HG03558 (cell line): ENCODE data around the gene ALOX5AP.
A peak's percentile ranks its signal among the peaks of the same experiment; 100 is the strongest.

Experiments
- ATAC-seq: cut with Tn5 transposase; IDR thresholded peaks from one replicate; pipeline ENCODE4 v1.9.1; 2021; ENCODE audit warnings: moderate number of reproducible peaks; ENCODE audit not compliant: unreplicated experiment; ENCODE audit errors: extremely low read depth

Gene ALOX5AP

DNA sequence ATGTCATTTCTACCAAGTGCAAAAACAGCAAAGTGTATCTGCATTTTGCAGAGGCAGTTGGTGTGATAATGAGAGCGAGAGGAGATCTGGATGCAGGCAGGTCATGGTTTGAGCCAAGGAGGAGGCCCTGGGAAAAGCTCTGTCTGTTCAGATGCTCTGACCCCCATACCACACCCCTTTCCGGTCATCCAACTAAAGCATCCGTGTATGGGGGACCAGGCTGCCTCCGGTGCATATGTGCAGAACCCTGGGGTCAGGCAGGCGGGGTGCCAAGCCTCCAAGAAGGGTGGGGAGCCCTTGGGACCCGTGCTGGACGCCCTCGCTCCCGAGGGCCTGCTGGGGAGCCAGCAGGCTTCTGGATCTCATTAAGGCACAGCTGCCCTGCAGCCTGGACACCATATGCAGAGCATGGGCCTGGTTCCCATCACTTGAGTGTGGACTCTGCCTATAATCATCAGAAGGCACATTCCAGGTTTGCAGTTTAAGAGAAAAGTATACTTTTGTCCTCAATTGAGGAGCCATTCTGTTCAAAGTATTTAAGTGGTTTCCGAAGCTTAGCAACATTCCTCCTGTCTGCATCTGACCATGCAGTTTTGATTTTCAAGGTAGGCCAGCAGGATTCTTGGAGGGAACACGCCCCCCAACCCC lies 56.1 kb downstream of the ALOX5AP start:
- no peak for ATAC-seq

DNA sequence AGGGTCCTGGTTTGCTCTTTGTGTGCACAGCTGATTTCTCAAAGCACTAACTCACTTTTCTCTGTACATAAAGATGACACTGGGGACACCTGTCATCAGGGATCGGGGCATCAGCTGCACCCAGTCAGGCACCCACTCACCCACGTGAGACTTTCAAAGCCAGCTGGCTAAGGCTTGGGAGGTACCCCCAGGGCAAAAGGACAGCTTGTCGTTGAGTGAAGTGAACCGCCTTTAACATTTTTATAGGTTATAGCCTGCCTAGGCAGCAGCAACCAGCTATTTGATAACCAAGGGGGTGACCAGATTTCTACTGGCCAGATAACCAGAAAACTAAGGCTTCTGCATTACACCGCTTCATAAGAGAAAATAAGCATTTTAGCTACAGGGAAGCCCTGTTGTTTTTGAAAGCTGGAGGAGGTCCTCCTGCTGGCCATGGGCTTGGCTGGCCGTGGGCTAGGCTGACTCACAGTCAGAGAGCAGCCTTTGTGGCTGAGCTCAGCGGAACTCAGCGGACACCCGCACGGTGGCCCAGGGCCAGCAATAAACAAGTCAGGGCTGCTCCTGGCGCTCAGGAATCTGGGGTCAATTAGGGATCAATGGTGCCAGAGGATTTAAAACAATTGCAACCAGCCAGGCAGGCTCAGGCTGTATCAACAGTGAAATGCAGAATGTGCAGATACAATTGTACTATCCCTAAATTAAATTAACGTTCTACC lies 57.1 kb downstream of the ALOX5AP start:
- ATAC-seq, result no peak

DNA sequence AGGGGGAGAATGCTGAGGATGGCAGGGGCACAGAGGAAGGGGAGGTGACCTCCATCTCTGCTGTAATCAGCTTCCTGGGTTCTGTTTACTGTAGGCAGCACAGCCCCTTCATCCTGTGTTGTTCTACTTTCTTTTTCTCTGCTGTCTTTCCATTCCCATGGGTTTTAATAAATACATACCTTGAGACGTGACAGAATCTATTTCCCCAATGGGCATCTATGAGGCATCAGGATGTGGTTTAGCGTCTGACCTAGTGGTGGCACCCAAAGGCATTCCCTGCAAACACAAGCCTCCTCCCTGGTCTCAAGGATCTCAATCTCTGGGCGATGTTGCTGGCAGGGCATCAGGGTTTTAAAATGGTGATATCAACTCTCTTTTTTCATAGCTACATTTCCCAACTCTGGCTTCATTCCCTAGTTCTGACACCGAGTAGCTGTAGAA lies 60.8 kb downstream of the ALOX5AP start:
- ATAC-seq, result no peak

DNA sequence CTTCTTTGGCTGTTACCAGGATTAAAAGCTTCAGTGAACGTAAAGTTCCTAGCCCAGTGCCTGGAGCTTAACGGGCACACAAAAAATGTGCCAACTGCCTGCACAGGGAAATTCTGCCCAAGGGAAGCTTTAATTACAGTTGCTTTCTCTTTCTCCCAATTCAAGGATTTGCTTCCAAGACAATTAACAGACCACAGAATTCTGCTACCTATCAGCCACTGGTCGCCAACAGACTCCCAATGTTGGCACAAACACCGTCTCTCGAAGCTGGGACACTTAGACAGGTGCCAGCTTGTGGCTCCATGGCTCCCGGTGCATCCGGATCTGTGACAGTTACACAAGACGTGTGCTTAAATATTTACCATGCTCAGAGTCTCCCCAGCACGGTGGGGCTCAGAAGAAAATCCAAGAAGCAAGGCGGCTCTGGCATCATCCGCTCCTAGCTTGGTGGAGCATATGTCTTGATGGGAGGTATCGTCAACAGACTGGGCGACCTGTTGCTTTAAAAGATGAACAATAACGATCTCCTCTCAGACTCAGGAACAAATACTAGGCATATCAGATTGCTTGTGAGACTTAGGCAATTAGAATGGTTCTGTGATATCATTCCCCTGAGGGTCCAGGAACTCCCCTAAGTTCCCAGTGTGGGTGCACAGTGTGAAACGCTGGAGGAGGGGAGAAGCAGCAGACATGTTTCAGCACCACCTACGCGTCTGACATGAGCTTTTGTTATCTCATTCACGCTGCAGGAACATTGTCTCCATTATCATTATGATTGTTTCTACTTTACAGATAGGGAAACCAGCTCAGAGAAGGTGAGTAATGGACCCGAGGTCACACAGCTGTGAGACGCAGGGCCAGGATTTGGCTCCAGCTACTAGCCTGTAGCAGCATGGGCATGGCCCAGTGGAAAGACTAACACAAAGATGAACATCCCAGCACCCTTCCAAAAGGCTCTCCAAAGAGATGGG lies 61.6 kb downstream of the ALOX5AP start:
- ATAC-seq, result no peak

DNA sequence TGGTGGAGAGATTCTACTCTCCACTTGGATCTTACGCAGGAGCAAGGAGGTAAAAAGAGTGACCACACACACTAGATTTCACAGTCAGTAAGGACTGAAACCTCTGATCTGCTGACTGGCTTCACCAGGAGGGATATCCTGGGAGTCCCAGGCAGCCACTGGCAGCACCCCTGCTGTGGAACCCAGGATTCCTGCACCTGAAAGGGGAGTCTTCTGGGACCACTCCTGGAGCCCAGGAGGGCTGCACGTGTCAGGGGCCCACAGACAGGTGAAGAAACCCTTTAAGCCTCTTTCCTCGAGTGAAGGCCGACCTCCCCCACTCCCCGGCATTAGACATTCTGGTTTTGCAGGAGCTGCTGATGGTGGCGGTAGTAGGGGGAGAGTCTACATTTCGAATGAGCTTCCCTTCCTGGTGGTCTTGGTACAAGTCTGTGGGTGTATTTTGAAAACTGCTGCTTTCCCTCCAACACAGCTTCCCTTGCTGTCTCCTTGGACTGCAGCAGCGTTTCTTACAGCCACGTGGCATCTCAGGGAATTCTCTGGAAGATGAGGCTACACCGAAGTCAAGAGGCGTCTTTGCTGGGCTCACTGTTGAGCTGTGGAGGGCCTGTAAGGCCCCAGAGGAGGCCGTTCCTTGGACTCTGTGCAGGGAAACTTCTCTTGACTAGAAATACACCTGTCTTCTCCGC lies 62.6 kb downstream of the ALOX5AP start:
- ATAC-seq, result no peak

DNA sequence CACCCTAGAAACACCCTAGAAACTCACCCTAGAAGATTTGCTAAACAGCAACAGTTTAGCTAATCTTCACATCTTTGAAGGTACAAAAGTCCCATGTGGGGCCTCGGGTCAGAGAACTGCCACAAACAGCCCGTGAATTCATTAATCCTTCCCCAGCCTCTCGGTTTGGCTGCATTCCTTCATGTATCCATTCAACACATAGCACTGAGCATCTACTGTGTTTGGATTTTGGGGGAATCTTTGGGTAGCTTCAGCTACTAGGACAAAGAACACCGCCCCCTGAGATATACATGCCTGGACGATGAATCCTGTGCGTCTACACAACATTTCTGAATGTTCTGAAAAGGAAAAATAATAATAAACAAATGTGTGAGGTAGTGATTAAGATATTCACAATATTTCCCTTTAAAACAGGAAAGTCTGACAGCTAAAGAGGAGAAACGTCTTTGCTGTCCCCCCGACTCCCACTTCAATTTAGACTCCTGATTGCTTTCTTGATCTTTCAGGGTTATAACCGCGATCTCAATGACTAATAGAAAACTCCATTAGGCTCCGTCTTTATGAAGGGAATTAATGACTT lies 63.5 kb downstream of the ALOX5AP start:
- no peak for ATAC-seq

DNA sequence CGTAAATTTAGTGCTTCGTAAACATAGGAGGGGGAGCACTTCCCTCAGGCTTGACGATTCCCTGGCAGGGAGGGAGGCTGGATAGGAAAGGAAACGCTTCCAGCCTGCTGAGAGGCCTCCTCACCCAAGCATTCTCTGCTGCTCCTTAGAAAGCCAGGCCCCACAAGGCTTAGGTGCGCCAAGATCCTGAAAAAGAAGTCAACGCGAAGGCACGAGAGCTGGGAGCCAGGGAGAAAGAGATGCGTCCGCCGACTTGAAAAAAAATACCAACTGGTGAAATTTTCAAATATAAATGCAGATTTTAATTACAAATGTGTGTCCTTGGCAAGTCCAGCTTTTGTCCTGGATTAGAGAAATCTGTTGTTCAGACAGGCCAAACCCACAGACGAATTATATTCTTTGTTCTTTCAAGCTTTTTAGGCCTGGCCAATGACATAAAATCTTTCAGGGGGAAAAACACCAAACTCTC lies 64.0 kb downstream of the ALOX5AP start:
- no peak for ATAC-seq

DNA sequence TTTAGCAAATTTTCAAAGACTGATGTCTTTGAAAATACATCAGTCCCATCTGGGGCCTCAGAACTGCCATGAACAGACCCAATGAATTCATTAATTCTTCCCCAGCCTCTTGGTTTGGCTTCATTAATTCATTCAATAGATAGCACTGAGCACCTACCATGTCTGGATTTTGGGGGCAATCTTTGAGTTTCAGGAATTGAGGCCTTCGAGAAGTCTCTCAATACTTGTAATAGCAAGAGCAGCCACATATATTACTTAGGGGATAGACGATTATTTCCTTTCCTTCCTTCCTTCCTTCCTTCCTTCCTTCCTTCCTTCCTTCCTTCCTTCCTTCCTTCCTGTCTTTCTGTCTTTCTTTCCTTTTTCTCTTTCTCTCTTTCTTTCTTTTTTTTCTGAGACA lies 64.8 kb downstream of the ALOX5AP start:
- ATAC-seq, result no peak

DNA sequence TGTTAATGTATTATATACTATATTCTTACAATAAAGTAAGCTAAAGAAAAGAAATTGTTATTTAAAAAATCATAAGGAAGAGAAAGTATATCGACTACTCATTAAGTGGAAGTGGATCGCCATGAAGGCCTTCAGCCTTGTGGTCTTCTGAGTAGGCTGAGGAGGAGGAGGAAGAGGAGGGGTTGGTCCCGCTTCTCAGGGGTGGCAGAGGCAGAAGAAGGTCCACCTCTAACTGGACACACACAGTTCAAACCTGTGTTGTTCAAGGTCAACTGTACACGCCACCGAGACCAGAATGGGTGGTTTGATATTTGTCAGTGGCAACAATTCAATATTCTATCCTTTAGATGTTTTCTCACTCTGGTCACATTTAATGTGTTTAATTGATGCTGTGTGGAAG lies 67.2 kb downstream of the ALOX5AP start:
- no peak for ATAC-seq

DNA sequence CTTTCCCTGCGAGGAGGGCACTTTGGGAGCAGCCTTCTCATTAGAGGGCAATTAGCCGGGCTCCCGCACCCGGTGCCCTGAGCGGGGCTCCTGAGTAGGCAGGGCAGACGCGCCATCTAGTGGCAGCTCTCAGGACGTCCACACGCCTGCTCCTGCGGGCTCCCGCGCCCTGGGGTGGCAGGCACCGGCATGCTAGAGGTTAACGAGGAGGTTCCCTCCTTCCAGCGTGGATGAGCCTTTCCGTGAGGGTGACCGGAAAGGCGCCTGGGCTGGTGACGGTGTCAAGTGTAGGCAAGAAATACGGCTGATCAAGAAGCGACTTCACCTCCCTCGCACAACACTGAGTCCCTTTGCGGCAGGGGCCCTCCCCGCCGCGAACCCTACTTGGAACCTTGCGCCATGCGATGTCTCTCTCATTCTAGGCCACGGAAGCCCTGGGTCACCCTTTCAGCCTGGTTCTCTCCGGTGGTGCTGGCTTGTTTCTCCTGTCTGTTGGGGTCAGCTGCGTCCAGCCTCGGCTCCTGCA lies 67.7 kb downstream of the ALOX5AP start:
- ATAC-seq, result peak; percentile 65

DNA sequence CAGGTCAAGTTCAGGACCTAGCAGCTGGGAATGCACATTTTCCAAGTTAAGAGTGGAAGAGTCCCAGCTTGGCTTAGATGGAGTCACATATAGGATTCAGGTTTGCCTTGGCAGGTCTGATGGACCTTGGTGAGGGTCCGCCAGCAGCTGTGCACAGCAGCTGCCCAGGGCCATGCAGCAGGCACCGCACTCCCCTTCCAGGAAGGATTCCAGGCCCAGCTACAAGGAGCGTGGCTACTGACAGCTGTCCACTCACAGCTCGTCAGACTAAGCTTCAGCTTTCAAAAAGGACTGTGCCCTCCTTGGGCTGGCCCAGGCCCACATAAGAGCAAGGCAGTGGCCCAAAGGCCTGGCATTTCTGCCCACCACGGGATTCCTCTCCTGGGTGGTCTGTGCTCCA lies 68.4 kb downstream of the ALOX5AP start:
- ATAC-seq, result no peak

DNA sequence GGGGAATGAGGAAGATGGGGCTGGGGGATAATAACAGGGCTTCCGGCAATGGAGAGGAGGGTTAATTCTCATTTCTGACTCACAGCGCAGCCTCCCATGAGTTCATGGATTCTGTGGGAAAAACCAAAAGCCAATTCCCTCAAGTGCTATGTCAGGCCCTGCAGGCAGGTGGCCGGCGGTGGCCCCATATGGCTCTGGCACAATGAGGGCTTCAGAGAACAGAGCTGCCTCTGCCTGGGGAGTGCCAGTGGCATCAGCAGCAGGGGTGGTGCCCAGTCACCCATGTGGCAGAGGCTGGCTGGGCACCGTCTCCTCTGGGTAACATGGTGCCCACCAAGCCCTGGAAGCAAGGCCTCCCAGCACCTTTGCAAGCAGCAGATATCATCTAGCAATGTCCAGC lies 69.1 kb downstream of the ALOX5AP start:
- no peak for ATAC-seq

DNA sequence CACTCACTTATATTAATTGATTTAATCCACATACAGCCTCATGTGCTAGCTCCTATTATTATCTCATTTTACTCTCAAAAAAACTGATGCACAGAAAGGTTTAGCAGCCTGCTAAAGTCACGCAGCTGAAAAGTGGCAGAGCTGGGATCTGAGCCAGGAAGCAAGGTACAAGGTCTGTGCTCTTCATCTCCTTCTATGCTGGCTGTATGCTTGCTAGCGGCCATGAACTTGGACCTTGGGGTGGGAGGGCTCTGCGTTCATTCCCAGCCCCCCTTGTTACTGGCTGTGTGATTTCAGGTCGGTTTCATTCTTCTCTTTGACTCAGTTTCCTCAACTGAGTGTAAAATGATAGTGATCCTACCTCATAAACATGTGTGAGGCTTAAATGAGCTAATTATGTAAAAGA lies 69.8 kb downstream of the ALOX5AP start:
- no peak for ATAC-seq

DNA sequence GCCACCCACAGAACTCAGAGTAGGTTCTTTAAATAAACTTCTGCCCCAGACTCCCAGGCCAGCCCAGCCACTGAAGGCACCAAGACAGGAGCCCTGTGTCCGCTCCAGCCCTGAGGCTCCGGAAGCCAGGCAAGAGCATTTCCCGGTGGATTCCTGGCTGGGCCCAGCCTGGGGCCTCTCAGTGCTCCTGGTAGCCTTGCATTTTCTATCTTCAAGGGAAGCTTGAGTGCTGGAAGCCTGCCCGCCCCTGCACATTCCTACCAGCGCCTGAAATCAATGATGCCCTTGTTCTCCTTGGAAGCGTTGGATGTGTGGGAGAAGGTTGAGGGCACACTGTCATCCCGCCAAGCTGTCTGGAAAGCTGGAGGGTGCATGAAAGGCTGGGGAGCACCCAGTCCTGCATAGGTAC lies 70.3 kb downstream of the ALOX5AP start:
- ATAC-seq, result no peak

DNA sequence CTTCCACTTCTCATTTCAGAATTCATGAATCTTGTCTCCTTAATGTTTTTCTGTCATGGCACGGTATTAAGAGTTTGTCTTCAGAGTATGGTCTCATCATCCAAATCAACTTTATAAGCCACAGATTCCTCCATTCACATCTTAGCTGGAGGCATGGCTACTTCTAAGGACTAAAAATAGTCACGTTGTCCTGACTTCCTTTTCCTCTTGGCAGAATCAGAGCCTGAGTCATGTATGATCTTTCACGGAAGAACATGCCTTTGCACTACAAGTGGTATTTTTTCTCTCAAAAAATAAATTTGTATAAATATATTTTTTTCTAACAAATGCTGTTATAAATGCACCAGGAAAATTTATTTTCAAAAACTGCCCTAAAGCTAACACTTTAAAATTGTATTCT lies 71.4 kb downstream of the ALOX5AP start:
- ATAC-seq, result no peak

DNA sequence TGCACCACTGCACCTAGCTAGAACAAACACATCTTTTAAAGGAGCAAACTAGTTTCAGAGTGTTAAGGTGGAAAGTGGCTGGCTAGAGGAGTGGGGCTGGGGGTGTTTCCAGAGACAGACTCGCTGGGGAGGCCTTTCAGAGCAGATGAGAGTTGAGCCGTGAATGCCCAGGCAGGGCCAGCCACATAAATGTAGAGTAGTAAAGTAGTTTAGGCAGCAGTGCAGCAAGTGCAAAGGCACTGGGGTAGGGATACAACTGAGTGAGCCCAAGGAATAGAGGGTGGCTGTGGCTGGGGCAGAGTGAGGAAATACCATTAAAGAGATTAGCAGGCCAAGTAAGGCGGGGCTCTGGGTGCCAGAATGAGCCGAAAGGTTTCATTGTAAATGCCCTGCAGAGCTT lies 72.0 kb downstream of the ALOX5AP start:
- ATAC-seq, result no peak

DNA sequence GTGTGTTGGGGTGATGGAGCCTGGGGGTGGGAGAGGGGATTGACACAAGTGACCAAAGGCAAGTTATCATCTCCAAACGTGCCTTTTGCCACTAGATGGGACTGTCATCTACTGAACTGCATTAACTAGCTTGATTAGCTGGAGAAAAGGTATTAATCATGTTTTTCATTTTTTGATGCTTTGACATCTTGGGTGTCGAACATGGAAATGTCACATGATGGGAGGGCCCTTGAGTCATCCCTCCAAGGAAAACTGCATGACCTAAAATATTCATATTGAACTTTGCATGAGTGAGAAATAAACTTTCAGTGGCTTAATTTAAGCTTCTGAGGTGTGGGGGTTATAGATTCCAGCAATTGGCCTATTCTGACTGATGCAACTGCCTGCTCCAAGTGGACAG lies 73.3 kb downstream of the ALOX5AP start:
- no peak for ATAC-seq

DNA sequence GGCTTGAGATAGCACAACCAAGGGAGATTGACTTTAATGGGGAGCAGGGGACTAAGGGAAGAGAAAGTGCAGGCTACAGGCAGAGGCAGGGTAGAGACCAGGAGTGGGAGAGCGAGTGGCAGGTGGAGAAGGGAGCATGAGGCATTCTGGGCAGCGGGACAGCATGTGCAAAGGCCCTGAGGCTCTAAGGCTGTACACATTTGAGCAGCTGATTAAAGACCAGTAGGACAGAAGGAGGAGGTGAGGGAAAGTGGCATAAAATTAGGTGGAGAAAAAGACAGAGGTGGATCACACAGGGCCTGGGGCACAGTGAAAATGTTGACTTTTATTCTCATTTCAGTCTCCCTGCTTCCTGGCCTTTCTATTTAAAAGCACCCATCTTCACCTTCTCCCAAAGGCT lies 74.4 kb downstream of the ALOX5AP start:
- ATAC-seq, result no peak

DNA sequence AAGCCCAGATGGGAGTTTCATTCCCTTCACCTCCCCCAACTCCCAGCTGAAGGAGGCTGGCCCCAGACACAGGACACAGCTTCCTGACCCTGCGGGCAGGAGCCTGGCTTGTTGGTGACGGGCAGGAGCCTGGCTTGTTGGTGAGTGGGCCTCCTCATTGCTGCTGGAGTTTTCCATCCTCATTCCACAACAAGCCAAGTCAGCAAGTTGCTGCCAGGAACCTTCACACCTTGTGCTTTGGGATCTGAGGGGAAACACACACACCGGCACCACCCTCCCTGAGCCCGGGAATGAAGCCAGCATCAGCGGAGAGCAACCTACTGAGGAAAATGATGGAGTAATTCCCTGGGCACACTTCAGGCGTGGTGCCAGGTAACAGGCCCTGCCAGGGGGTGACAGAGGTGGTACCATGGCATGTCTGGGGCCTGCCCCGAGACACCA lies 74.9 kb downstream of the ALOX5AP start:
- no peak for ATAC-seq

DNA sequence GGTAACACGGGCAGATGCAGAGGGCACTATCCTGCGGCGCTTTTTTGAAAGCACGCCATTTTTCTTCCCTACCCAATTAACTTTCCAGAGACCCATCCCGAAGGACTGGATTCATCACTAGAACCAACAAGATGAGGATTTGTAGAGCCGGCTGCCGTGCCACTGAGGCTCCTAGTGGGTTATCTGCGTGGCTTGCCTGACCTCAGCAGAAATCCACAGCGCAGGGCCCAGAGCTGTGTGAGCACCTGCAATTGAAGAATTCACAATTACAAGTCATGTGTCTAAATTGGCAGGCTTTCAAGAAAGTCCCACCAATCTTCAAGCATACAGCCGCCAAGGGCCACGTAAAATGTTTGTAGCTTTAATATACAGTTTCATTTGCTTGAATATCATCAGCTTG lies 75.5 kb downstream of the ALOX5AP start:
- no peak for ATAC-seq
